Thoracic aorta (tissue), 2 donors: ENCODE results near the gene RNF19B. TPM values are rescaled to one million over a fixed set of nuclear protein-coding genes. Genes with fewer than 3 reads are reported as not detected.

Source experiments
- ATAC-seq: fragments of 150-250 bp; one replicate; pipeline ENCODE4 v1.8.0; 2017; ENCODE audit warnings: low read depth; ENCODE audit not compliant: insufficient number of reproducible peaks, low FRiP score
- DNase-seq: peaks from one replicate; pipeline ENCODE4 v3.0.0-alpha.2; 2020; ENCODE audit warnings: low spot score
- H3K27ac ChIP-seq, 2 donors: fragments of 200-600 bp; sonication (generic); 1 replicate in 1 of 2; 2 replicates in 1 of 2; pipeline ENCODE4 v1.5.1; 2016; ENCODE audit warnings: mild to moderate bottlenecking in 2 of 2, moderate library complexity in 2 of 2
- H3K27me3 ChIP-seq: fragments of 200-600 bp; sonication (generic); replicated peaks from 2 replicates; pipeline ENCODE4 v1.6.0; 2016; ENCODE audit warnings: mild to moderate bottlenecking; ENCODE audit not compliant: insufficient read depth
- H3K36me3 ChIP-seq: fragments of 200-600 bp; sonication (generic); one replicate; pipeline ENCODE4 v1.5.1; 2016
- H3K4me1 ChIP-seq, 2 donors: fragments of 200-600 bp; sonication (generic); 1 replicate in 1 of 2; 2 replicates in 1 of 2; pipeline versions ENCODE4 v1.5.1 to v1.6.0; 2016; ENCODE audit warnings: low read depth in 2 of 2, mild to moderate bottlenecking in 1 of 2; ENCODE audit not compliant: control insufficient read depth in 1 of 2
- H3K4me3 ChIP-seq: fragments of 200-600 bp; sonication (generic); 2 replicates; pipeline ENCODE4 v1.5.1; 2016; ENCODE audit warnings: mild to moderate bottlenecking
- H3K9me3 ChIP-seq: fragments of 200-600 bp; sonication (generic); 2 replicates; pipeline ENCODE4 v1.5.1; 2016
- CTCF ChIP-seq: fragments of 200-600 bp; sonication (generic); IDR thresholded peaks from one replicate; pipeline ENCODE4 v1.5.1; 2019; ENCODE audit warnings: antibody characterized with exemption
- total RNA-seq, 2 donors: library from RNA; depleted of rRNA; stranded (reverse); fragments of >200 nt; gene quantifications; one replicate each; pipeline versions ENCODE4 v1.1.0 to v1.2.3, GENCODE V29; 2016

RNF19B gene
- total RNA-seq, 2 donors from 2014 or later, result 21.9 to 37.2 TPM

GRCh38 chr1:32888134-32888533, 76.5 kb downstream of the RNF19B start:
- Histone ChIP-seq H3K27ac (no peak overlapping the region), H3K4me1 (peaks cover 4 to 12% of the 10 kb centered on the region in 2 donors), H3K27me3 (peaks cover 6% of the 10 kb centered on the region), H3K9me3 (no peaks in the 10 kb centered on the region), H3K4me3 (no peak overlapping the region), H3K36me3 (no peaks in the 10 kb centered on the region)
- TF ChIP-seq CTCF, result no peak
- ATAC-seq (no peak), DNase-seq (no peak)

DNA sequence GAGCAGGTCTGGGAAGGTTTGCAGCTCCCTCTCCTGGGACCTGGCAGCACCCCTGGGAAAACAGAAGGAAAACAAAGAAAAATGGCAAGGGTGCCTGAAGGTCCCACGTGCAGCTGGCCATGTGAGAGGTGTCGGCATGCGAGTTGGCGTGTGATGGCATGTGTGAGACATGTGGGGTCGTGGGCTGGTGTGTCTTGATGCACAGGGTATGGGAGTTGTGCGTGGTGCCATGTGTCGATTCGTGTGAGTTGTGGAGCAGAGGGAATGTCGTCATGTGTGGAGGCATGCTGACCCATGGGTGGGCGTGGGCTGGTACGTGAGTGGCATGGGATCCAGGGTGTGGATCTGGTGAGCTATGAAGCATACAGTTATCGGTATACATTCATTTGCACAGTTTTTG, 77.0 kb downstream of the RNF19B start:
- H3K4me3 ChIP-seq, result no peak overlapping the region
- peaks cover 6% of the 10 kb centered on the region for H3K27me3 ChIP-seq
- TF ChIP-seq CTCF, result no peak
- H3K4me1 ChIP-seq, result peaks cover 4 to 6% of the 10 kb centered on the region in 2 donors
- no peak overlapping the region for H3K27ac ChIP-seq
- DNase-seq (no peak), ATAC-seq (no peak)
- no peaks in the 10 kb centered on the region for H3K9me3 ChIP-seq
- H3K36me3 ChIP-seq, result no peaks in the 10 kb centered on the region

DNA sequence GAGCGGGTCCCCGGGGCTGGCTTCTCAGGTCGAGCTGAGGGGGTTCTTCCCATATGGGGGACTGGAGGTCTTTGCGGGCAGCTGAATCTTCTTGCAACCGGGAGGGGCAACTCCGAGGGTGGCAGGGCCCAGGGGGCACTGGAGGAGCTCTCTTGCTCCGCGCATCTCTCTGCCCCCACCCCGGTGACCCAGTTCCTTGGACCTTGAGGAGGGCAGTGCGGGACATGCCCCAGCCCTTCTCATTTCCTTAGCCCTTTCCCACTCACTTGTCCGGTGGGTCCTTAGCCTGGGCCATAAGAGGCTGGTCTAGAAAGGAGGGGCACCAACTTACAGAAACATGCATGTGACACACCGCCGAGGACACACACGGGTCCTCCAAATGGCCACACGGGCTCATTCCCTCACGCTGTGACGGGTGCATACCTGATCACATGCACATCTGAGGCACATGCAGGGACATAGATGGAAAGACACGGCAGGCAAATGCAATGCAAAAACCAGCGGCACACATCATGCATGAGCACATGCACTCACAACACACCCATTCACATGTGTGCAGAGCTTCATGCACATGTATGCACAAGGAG, 77.7 kb downstream of the RNF19B start:
- H3K4me3 ChIP-seq, result no peak overlapping the region
- TF ChIP-seq CTCF, result no peak
- DNase-seq, result no peak
- H3K27ac ChIP-seq, result no peak overlapping the region
- no peak for ATAC-seq
- no peaks in the 10 kb centered on the region for H3K36me3 ChIP-seq
- H3K9me3 ChIP-seq, result no peaks in the 10 kb centered on the region
- H3K27me3 ChIP-seq, result peaks cover 6% of the 10 kb centered on the region
- peaks cover 7 to 13% of the 10 kb centered on the region in 2 donors for H3K4me1 ChIP-seq

Other genes with a start within 250 kb of the RNF19B start
- gene YARS1, start 147.5 kb downstream of the RNF19B start, total RNA-seq, result 10 to 100 TPM; 62.5 to 74.9 TPM
- gene S100PBP, start 147.2 kb downstream of the RNF19B start, total RNA-seq, result 10 to 100 TPM; 44.3 to 46.1 TPM
- gene FNDC5, start 93.9 kb downstream of the RNF19B start, total RNA-seq, result 10 to 100 TPM in 1 of 2 donors, 1 to 10 TPM in 1; 6.2 to 18.8 TPM
- gene HPCA, start 78.3 kb downstream of the RNF19B start, total RNA-seq, result not detected
- gene TMEM54, start 63.4 kb downstream of the RNF19B start, total RNA-seq, result 10 to 100 TPM; 28.1 to 56.6 TPM
- gene AK2, start 72.1 kb upstream of the RNF19B start, total RNA-seq, result 100 to 1,000 TPM; 106 to 253 TPM
- 1 to 10 TPM; 5.6 to 6.2 TPM for gene AZIN2, start 116.3 kb upstream of the RNF19B start, total RNA-seq
- gene TRIM62, start 217.2 kb upstream of the RNF19B start, total RNA-seq, result 10 to 100 TPM; 13.0 to 14.0 TPM